ENCODE measurements around the gene PRKD2. TPM values are rescaled to one million over a fixed set of nuclear protein-coding genes. Genes with fewer than 3 reads are reported as not detected.
A peak's percentile ranks its signal among the peaks of the same experiment; 100 is the strongest.
"Not testable (repeated sequence)": the region's sequence is repeated elsewhere in the genome, so short reads cannot be mapped to it uniquely, and the experiment has no call there.

The PRKD2 gene
- polyA plus RNA-seq, 3 donors from 2014 or later = 36.3 to 116 (median 36.3) TPM

GRCh38 chr19:46718157-46718933, 1.4 kb upstream of the PRKD2 start:
- peaks cover 62 to 67% of the 10 kb centered on the region in 2 donors for H3K4me1 Mint-ChIP-seq
- H3K36me3 Mint-ChIP-seq = peaks cover 4 to 12% (median 7%) of the 10 kb centered on the region in 3 donors
- H3K4me3 Mint-ChIP-seq = peak overlapping the region; percentile 94 to 96 (median 95)
- peak; percentile 69 to 76 (median 75) for DNase-seq
- H3K27ac Mint-ChIP-seq = peak overlapping the region; percentile 91 to 98 (median 96)
- H3K9me3 Mint-ChIP-seq = no peaks in the 10 kb centered on the region
- H3K27me3 Mint-ChIP-seq (ENCODE audit: low read depth in 3 of 3) = peaks cover 5 to 12% (median 8%) of the 10 kb centered on the region in 3 donors

GRCh38 chr19:46717716-46718143, 816 bp upstream of the PRKD2 start:
- peaks cover 62 to 65% of the 10 kb centered on the region in 2 donors for H3K4me1 Mint-ChIP-seq

GRCh38 chr19:46716672-46717033, 261 bp downstream of the PRKD2 start:
- Mint-ChIP-seq H3K27me3 (ENCODE audit: low read depth in 3 of 3) (peaks cover 5 to 12% (median 6%) of the 10 kb centered on the region in 3 donors), H3K9me3 (no peaks in the 10 kb centered on the region), H3K27ac (peak overlapping the region; percentile 91 to 98 (median 96)), H3K4me3 (peak overlapping the region; percentile 94 to 96 (median 95)), H3K36me3 (peaks cover 3 to 8% (median 4%) of the 10 kb centered on the region in 3 donors), H3K4me1 (peaks cover 60 to 62% of the 10 kb centered on the region in 2 donors)
- DNase-seq = no peak

More at GRCh38 chr19:46717716-46718143, 816 bp upstream of the PRKD2 start:
- no peaks in the 10 kb centered on the region for H3K9me3 Mint-ChIP-seq
- peak overlapping the region; percentile 91 to 98 (median 96) for H3K27ac Mint-ChIP-seq
- peaks cover 5 to 12% (median 8%) of the 10 kb centered on the region in 3 donors for H3K27me3 Mint-ChIP-seq (ENCODE audit: low read depth in 3 of 3)
- H3K4me3 Mint-ChIP-seq = peak overlapping the region; percentile 94 to 96 (median 95)
- H3K36me3 Mint-ChIP-seq = peaks cover 4 to 12% (median 7%) of the 10 kb centered on the region in 3 donors
- DNase-seq = no peak

GRCh38 chr19:46715975-46716671, 791 bp downstream of the PRKD2 start:
- H3K36me3 Mint-ChIP-seq = peaks cover 3 to 5% (median 4%) of the 10 kb centered on the region in 3 donors
- H3K4me3 Mint-ChIP-seq = peak overlapping the region; percentile 94 to 96 (median 95)
- peak overlapping the region; percentile 93 to 98 (median 98) for H3K27ac Mint-ChIP-seq
- H3K27me3 Mint-ChIP-seq (ENCODE audit: low read depth in 3 of 3) = peaks cover 5 to 12% (median 6%) of the 10 kb centered on the region in 3 donors
- H3K4me1 Mint-ChIP-seq = peaks cover 57 to 60% of the 10 kb centered on the region in 2 donors
- H3K9me3 Mint-ChIP-seq = no peaks in the 10 kb centered on the region
- no peak for DNase-seq

GRCh38 chr19:46715620-46715974, 1.3 kb downstream of the PRKD2 start:
- Mint-ChIP-seq H3K9me3 (no peaks in the 10 kb centered on the region), H3K27me3 (ENCODE audit: low read depth in 3 of 3) (peaks cover 5 to 11% (median 6%) of the 10 kb centered on the region in 3 donors), H3K27ac (peak overlapping the region; percentile 93 to 98 (median 98)), H3K4me3 (peak overlapping the region; percentile 94 to 96 (median 95)), H3K36me3 (peaks cover 0 to 5% (median 4%) of the 10 kb centered on the region in 3 donors), H3K4me1 (peaks cover 56 to 60% of the 10 kb centered on the region in 2 donors)
- no peak for DNase-seq

- H3K4me1 Mint-ChIP-seq = peaks cover 53 to 58% of the 10 kb centered on the region in 2 donors
- DNase-seq = peak; percentile 63 to 72 (median 65)
- peak overlapping the region; percentile 94 to 96 (median 95) for H3K4me3 Mint-ChIP-seq
- H3K9me3 Mint-ChIP-seq = no peaks in the 10 kb centered on the region
- peaks cover 5 to 11% (median 6%) of the 10 kb centered on the region in 3 donors for H3K27me3 Mint-ChIP-seq (ENCODE audit: low read depth in 3 of 3)
- peak overlapping the region; percentile 93 to 98 (median 98) for H3K27ac Mint-ChIP-seq
- H3K36me3 Mint-ChIP-seq = peaks cover 0 to 4% (median 4%) of the 10 kb centered on the region in 3 donors
Measured at GRCh38 chr19:46714444-46715106, 2.3 kb downstream of the PRKD2 start.

- Mint-ChIP-seq H3K4me3 (peak overlapping the region; percentile 94 to 96 (median 95)), H3K27me3 (ENCODE audit: low read depth in 3 of 3) (peaks cover 3 to 11% (median 6%) of the 10 kb centered on the region in 3 donors), H3K27ac (peak overlapping the region; percentile 93 to 98 (median 98)), H3K4me1 (peaks cover 46 to 51% of the 10 kb centered on the region in 2 donors), H3K9me3 (no peaks in the 10 kb centered on the region), H3K36me3 (peaks cover 0 to 4% (median 0%) of the 10 kb centered on the region in 3 donors)
- peak; percentile 73 to 81 (median 77) for DNase-seq
Measured at GRCh38 chr19:46713781-46714443, 3.0 kb downstream of the PRKD2 start.

- DNase-seq; H3K27me3 Mint-ChIP-seq (ENCODE audit: low read depth in 3 of 3); H3K36me3 Mint-ChIP-seq; H3K9me3 Mint-ChIP-seq: not testable (repeated sequence)
- peaks cover 35 to 41% of the 10 kb centered on the region in 2 donors for H3K4me1 Mint-ChIP-seq
- H3K4me3 Mint-ChIP-seq = peak overlapping the region; percentile 94 to 96 (median 95)
- peak overlapping the region; percentile 55 to 98 (median 96) for H3K27ac Mint-ChIP-seq
Measured at GRCh38 chr19:46712768-46713338, 4.1 kb downstream of the PRKD2 start.

GRCh38 chr19:46710687-46711086, 6.2 kb downstream of the PRKD2 start:
- peaks cover 0 to 6% (median 2%) of the 10 kb centered on the region in 3 donors for H3K27me3 Mint-ChIP-seq (ENCODE audit: low read depth in 3 of 3)

GRCh38 chr19:46704379-46705076, 12.4 kb downstream of the PRKD2 start:
- Mint-ChIP-seq H3K4me1 (peaks cover 9 to 15% of the 10 kb centered on the region in 2 donors), H3K4me3 (no peak overlapping the region), H3K36me3 (peaks cover 3 to 33% (median 13%) of the 10 kb centered on the region in 3 donors), H3K27ac (peak overlapping the region in 5 of 6 donors; percentile 51 to 89 (median 83)), H3K9me3 (no peaks in the 10 kb centered on the region), H3K27me3 (ENCODE audit: low read depth in 3 of 3) (peaks cover 3 to 4% (median 4%) of the 10 kb centered on the region in 3 donors)
- DNase-seq = peak; percentile 73 to 79 (median 75)

More at GRCh38 chr19:46710687-46711086, 6.2 kb downstream of the PRKD2 start:
- DNase-seq = no peak
- Mint-ChIP-seq H3K4me3 (no peak overlapping the region), H3K27ac (peak overlapping the region in 2 of 6 donors; percentile 64 to 73), H3K9me3 (no peaks in the 10 kb centered on the region), H3K4me1 (peaks cover 29 to 41% of the 10 kb centered on the region in 2 donors), H3K36me3 (peaks cover 0 to 17% (median 7%) of the 10 kb centered on the region in 3 donors)

- DNase-seq = no peak
- peaks cover 10 to 35% (median 12%) of the 10 kb centered on the region in 3 donors for H3K36me3 Mint-ChIP-seq
- H3K4me3 Mint-ChIP-seq = no peak overlapping the region
- H3K27me3 Mint-ChIP-seq (ENCODE audit: low read depth in 3 of 3) = peaks cover 4 to 5% (median 4%) of the 10 kb centered on the region in 3 donors
- H3K27ac Mint-ChIP-seq = no peak overlapping the region
- peaks cover 8 to 9% of the 10 kb centered on the region in 2 donors for H3K4me1 Mint-ChIP-seq
- no peaks in the 10 kb centered on the region for H3K9me3 Mint-ChIP-seq
Measured at GRCh38 chr19:46700704-46701103, 16.2 kb downstream of the PRKD2 start.
